Measurements from ENCODE around the gene KCNMA1. TPM values are rescaled to one million over a fixed set of nuclear protein-coding genes. Genes with fewer than 3 reads are reported as not detected.

The KCNMA1 gene
- total RNA-seq, 1 experiment from 2014 or later = 20.7 TPM

GRCh38 chr10:77261146-77261545 lies 376.5 kb downstream of the KCNMA1 start:
- DNase-seq = no peak
- Mint-ChIP-seq H3K27me3 (ENCODE audit: insufficient read depth, unreplicated experiment) (no peaks in the 10 kb centered on the region), H3K4me3 (ENCODE audit: unreplicated experiment) (no peak overlapping the region), H3K36me3 (ENCODE audit: insufficient read depth, unreplicated experiment) (peaks cover 6% of the 10 kb centered on the region), H3K27ac (ENCODE audit: unreplicated experiment) (no peak overlapping the region), H3K4me1 (ENCODE audit: low read depth, unreplicated experiment) (peaks cover 20% of the 10 kb centered on the region), H3K9me3 (ENCODE audit: unreplicated experiment) (peaks cover 14% of the 10 kb centered on the region)
- H3K36me3 ChIP-seq (ENCODE audit: control insufficient read depth, insufficient read depth, low read length) = no peaks in the 10 kb centered on the region
- no TSS peak for BruUV-seq (replicated peaks)
- no peak for TF ChIP-seq CTCF (IDR thresholded peaks at IDR 0.05; ENCODE audit: insufficient read depth in 1 of 2, low read depth in 1 of 2, low read length in 1 of 2, severe bottlenecking in 1 of 2, unreplicated experiment in 1 of 2)
- CTCF ChIA-PET = no interaction called here
- no peaks in the 10 kb centered on the region for H3K4me1 ChIP-seq
- POLR2A ChIA-PET = no interaction called here
- peaks cover 7% of the 10 kb centered on the region; the same call in 1 of the 2 replicates for H3K9me3 ChIP-seq
- H3K4me3 ChIP-seq (ENCODE audit: low read depth, low read length) = no peak overlapping the region
- intact Hi-C loops (cut with micrococcal nuclease; ENCODE audit: unreplicated experiment) = no loop called here
- no peaks in the 10 kb centered on the region for H3K27me3 ChIP-seq (replicated peaks; ENCODE audit: control insufficient read depth, insufficient read depth, low read length)

- no TSS peak for BruUV-seq (replicated peaks)
Measured at GRCh38 chr10:77259171-77259874, 378.3 kb downstream of the KCNMA1 start.

GRCh38 chr10:77256346-77256745 lies 381.3 kb downstream of the KCNMA1 start:
- Histone ChIP-seq H3K9me3 (peaks cover 7% of the 10 kb centered on the region; the same call in 1 of the 2 replicates), H3K27me3 (replicated peaks; ENCODE audit: control insufficient read depth, insufficient read depth, low read length) (no peaks in the 10 kb centered on the region), H3K36me3 (ENCODE audit: control insufficient read depth, insufficient read depth, low read length) (no peaks in the 10 kb centered on the region), H3K4me1 (peaks cover 22% of the 10 kb centered on the region), H3K4me3 (ENCODE audit: low read depth, low read length) (no peak overlapping the region)
- no TSS peak for BruUV-seq (replicated peaks)
- DNase-seq = no peak
- intact Hi-C loops (cut with micrococcal nuclease; ENCODE audit: unreplicated experiment) = no loop called here
- no peak overlapping the region for H3K27ac Mint-ChIP-seq (ENCODE audit: unreplicated experiment)
- H3K4me3 Mint-ChIP-seq (ENCODE audit: unreplicated experiment) = no peak overlapping the region
- H3K36me3 Mint-ChIP-seq (ENCODE audit: insufficient read depth, unreplicated experiment) = peaks cover 12% of the 10 kb centered on the region
- no peaks in the 10 kb centered on the region for H3K27me3 Mint-ChIP-seq (ENCODE audit: insufficient read depth, unreplicated experiment)
- POLR2A ChIA-PET = no interaction called here
- no peak for TF ChIP-seq CTCF (IDR thresholded peaks at IDR 0.05; ENCODE audit: insufficient read depth in 1 of 2, low read depth in 1 of 2, low read length in 1 of 2, severe bottlenecking in 1 of 2, unreplicated experiment in 1 of 2)
- CTCF ChIA-PET = interaction anchor here (0.9 kb wide), 1 partner anchor 9 kb away, joined by 3 read pairs; no protein-coding TSS in a partner anchor
- peaks cover 39% of the 10 kb centered on the region for H3K4me1 Mint-ChIP-seq (ENCODE audit: low read depth, unreplicated experiment)
- peaks cover 14% of the 10 kb centered on the region for H3K9me3 Mint-ChIP-seq (ENCODE audit: unreplicated experiment)

More at GRCh38 chr10:77259171-77259874, 378.3 kb downstream of the KCNMA1 start:
- TF ChIP-seq CTCF (IDR thresholded peaks at IDR 0.05; ENCODE audit: insufficient read depth in 1 of 2, low read depth in 1 of 2, low read length in 1 of 2, severe bottlenecking in 1 of 2, unreplicated experiment in 1 of 2) = no peak
- Mint-ChIP-seq H3K36me3 (ENCODE audit: insufficient read depth, unreplicated experiment) (peaks cover 6% of the 10 kb centered on the region), H3K9me3 (ENCODE audit: unreplicated experiment) (peaks cover 14% of the 10 kb centered on the region), H3K27ac (ENCODE audit: unreplicated experiment) (no peak overlapping the region), H3K4me1 (ENCODE audit: low read depth, unreplicated experiment) (peaks cover 20% of the 10 kb centered on the region), H3K4me3 (ENCODE audit: unreplicated experiment) (no peak overlapping the region), H3K27me3 (ENCODE audit: insufficient read depth, unreplicated experiment) (no peaks in the 10 kb centered on the region)
- no peak for DNase-seq
- Histone ChIP-seq H3K27me3 (replicated peaks; ENCODE audit: control insufficient read depth, insufficient read depth, low read length) (no peaks in the 10 kb centered on the region), H3K4me3 (ENCODE audit: low read depth, low read length) (no peak overlapping the region), H3K9me3 (peaks cover 7% of the 10 kb centered on the region; the same call in 1 of the 2 replicates), H3K4me1 (peaks cover 11% of the 10 kb centered on the region), H3K36me3 (ENCODE audit: control insufficient read depth, insufficient read depth, low read length) (no peaks in the 10 kb centered on the region)
- intact Hi-C loops (cut with micrococcal nuclease; ENCODE audit: unreplicated experiment) = no loop called here
- ChIA-PET CTCF (no interaction called here), POLR2A (no interaction called here)
